ENCODE results near the gene CLEC20A. TPM values are rescaled to one million over a fixed set of nuclear protein-coding genes. Genes with fewer than 3 reads are reported as not detected.

Gene CLEC20A
- total RNA-seq, 1 experiment from 2014 or later: not detected

DNA sequence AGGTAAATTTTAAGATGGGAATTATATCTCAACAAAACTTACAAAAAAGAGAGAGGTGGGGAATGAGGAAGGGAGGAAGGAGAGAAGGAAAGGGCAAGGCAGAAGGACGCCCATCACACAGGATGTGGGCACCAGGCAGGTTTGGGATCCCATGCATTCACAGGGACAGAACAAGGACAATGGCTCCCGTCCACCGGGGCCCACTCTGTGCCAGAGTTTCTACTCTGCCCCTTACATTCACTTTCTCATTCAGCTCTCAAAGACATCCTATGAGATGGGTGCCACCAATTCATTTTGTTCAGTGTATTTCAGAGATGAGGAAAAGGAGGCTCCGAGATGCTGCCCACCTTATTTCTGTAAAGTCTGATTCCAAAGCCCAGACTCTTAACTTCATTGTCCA lies 7.4 kb downstream of the CLEC20A start:
- Mint-ChIP-seq H3K27me3 (ENCODE audit: insufficient read depth, unreplicated experiment) (no peaks in the 10 kb centered on the region), H3K9me3 (ENCODE audit: unreplicated experiment) (no peaks in the 10 kb centered on the region), H3K36me3 (ENCODE audit: insufficient read depth, unreplicated experiment) (peaks cover 5% of the 10 kb centered on the region), H3K27ac (ENCODE audit: low read depth, unreplicated experiment) (no peak overlapping the region), H3K4me1 (ENCODE audit: insufficient read depth, unreplicated experiment) (no peaks in the 10 kb centered on the region), H3K4me3 (ENCODE audit: unreplicated experiment) (no peak overlapping the region)
- ChIA-PET CTCF (interaction anchor here (0.7 to 9.3 kb wide), 5 partner anchors 11 to 1781 kb away, joined by 3 to 92 read pairs (median 4); no protein-coding TSS in a partner anchor), POLR2A (no interaction called here)
- TF ChIP-seq CTCF (IDR thresholded peaks at IDR 0.05; ENCODE audit: unreplicated experiment): no peak
- no TSS peak for BruUV-seq (replicated peaks)
- intact Hi-C loops (cut with micrococcal nuclease): no loop called here
- no peak for DNase-seq (ENCODE audit: unreplicated experiment)

DNA sequence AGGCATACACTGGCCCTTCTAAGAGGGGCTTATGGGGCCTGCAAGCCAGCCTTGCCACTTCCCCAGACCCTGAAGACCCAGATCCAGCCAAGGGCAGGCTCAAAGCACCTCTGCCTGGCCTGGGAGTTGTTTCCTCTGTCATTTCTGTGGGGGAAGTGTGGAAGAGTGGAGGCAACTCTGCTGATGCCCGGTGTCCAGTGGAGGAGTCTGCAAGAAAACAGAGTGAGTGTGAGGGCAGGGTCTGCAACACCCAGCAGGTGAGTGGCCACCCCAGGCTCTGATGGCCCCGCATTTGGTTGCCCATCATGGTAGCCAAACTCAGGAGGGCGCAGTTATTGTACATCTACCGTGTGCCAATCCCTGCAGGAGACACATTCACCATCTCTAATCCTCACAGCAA lies 8.4 kb downstream of the CLEC20A start:
- peaks cover 5% of the 10 kb centered on the region for H3K36me3 Mint-ChIP-seq (ENCODE audit: insufficient read depth, unreplicated experiment)
- H3K4me1 Mint-ChIP-seq (ENCODE audit: insufficient read depth, unreplicated experiment): no peaks in the 10 kb centered on the region
- intact Hi-C loops (cut with micrococcal nuclease): no loop called here
- H3K27ac Mint-ChIP-seq (ENCODE audit: low read depth, unreplicated experiment): no peak overlapping the region
- no peaks in the 10 kb centered on the region for H3K9me3 Mint-ChIP-seq (ENCODE audit: unreplicated experiment)
- ChIA-PET CTCF (interaction anchor here (1.0 to 9.3 kb wide), 2 partner anchors 12 to 17 kb away, joined by 4 to 92 read pairs; no protein-coding TSS in a partner anchor), POLR2A (no interaction called here)
- TF ChIP-seq CTCF (IDR thresholded peaks at IDR 0.05; ENCODE audit: unreplicated experiment): no peak
- no peaks in the 10 kb centered on the region for H3K27me3 Mint-ChIP-seq (ENCODE audit: insufficient read depth, unreplicated experiment)
- no TSS peak for BruUV-seq (replicated peaks)
- no peak overlapping the region for H3K4me3 Mint-ChIP-seq (ENCODE audit: unreplicated experiment)
- no peak for DNase-seq (ENCODE audit: unreplicated experiment)

- DNase-seq (ENCODE audit: unreplicated experiment): no peak
- Mint-ChIP-seq H3K27me3 (ENCODE audit: insufficient read depth, unreplicated experiment) (no peaks in the 10 kb centered on the region), H3K9me3 (ENCODE audit: unreplicated experiment) (no peaks in the 10 kb centered on the region), H3K4me3 (ENCODE audit: unreplicated experiment) (no peak overlapping the region), H3K27ac (ENCODE audit: low read depth, unreplicated experiment) (no peak overlapping the region), H3K4me1 (ENCODE audit: insufficient read depth, unreplicated experiment) (no peaks in the 10 kb centered on the region), H3K36me3 (ENCODE audit: insufficient read depth, unreplicated experiment) (peaks cover 13% of the 10 kb centered on the region)
- no TSS peak for BruUV-seq (replicated peaks)
- ChIA-PET CTCF (interaction anchor here (0.6 to 9.3 kb wide), 4 partner anchors 14 to 187 kb away, joined by 3 to 92 read pairs (median 4); no protein-coding TSS in a partner anchor), POLR2A (interaction anchor here (1.0 kb wide), 1 partner anchor 11 kb away, joined by 3 read pairs; no protein-coding TSS in a partner anchor)
- TF ChIP-seq CTCF (IDR thresholded peaks at IDR 0.05; ENCODE audit: unreplicated experiment): no peak
- intact Hi-C loops (cut with micrococcal nuclease): no loop called here
Measured at GRCh38 chr1:178487070-178487615, 9.6 kb downstream of the CLEC20A start.

DNA sequence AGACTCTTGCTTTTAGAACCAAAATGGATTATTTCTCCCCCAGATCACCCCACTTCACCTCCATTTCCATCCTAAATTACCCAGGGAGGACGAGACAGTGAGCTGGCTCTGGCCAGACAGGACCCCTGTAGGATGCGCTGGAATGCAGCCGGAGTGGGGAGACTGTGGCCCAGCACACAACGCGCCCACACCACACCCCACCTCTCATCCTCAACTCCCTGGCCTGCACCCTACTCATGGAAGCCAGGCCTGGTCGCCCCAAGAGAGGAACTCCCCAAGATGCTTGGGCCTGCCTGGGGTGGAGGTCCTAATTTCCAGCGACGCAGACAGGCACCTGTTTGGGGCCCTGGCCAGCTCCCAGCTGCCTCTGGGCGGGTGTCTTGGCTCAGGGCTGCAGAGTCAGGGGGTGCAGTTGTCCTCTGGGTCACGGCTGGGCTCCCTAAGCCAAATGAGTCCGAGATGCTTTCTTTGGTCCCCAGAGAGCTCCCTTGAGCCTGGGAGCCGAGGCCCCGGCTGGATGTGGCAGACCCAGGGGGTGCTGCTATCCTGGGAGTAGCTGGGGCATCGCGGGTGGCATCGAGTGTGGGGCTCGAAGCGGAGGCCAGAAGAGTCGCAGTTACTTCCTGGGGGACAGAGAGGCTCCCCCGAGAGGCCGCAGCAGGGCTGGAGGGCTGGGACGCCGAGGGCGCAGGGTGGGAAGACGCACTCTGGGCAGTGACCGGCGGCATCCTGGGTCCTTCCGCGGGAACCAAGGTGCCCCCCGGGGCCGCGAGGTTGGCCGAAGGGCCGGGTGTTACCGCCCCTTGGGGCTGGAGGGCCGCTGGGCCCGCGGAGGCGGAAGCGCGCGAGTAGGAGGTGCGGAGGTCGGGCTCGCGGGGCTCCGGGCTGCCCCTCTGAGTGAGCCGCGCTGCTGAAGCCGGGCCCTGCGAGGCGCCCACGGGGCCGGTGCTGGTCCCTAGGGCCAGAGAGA lies 10.4 kb downstream of the CLEC20A start:
- CTCF ChIA-PET: interaction anchor here (0.6 to 9.3 kb wide), 3 partner anchors 14 to 186 kb away, joined by 3 to 92 read pairs (median 3); no protein-coding TSS in a partner anchor
- intact Hi-C loops (cut with micrococcal nuclease): no loop called here
- BruUV-seq (replicated peaks): no TSS peak

More for the DNA sequence above, 10.4 kb downstream of the CLEC20A start:
- H3K9me3 Mint-ChIP-seq (ENCODE audit: unreplicated experiment): no peaks in the 10 kb centered on the region
- H3K27ac Mint-ChIP-seq (ENCODE audit: low read depth, unreplicated experiment): no peak overlapping the region
- no peaks in the 10 kb centered on the region for H3K4me1 Mint-ChIP-seq (ENCODE audit: insufficient read depth, unreplicated experiment)
- no peak for TF ChIP-seq CTCF (IDR thresholded peaks at IDR 0.05; ENCODE audit: unreplicated experiment)
- POLR2A ChIA-PET: no interaction called here
- H3K4me3 Mint-ChIP-seq (ENCODE audit: unreplicated experiment): no peak overlapping the region
- peaks cover 13% of the 10 kb centered on the region for H3K36me3 Mint-ChIP-seq (ENCODE audit: insufficient read depth, unreplicated experiment)
- no peaks in the 10 kb centered on the region for H3K27me3 Mint-ChIP-seq (ENCODE audit: insufficient read depth, unreplicated experiment)
- no peak for DNase-seq (ENCODE audit: unreplicated experiment)
